HEK293 (cell line): ENCODE measurements around the gene FLYWCH1.

Experiments used
- GLI4 ChIP-seq: fragments of 450-650 bp; formaldehyde crosslinking; IDR thresholded peaks from 2 replicates; pipeline ENCODE4 v1.5.1; 2016; ENCODE audit warnings: missing biosample characterization, missing genetic modification characterization
- KLF10 ChIP-seq: fragments of 450-650 bp; IDR thresholded peaks from 2 replicates; pipeline ENCODE4 v1.5.1; 2018; ENCODE audit warnings: missing biosample characterization, mild to moderate bottlenecking, missing genetic modification characterization
- KLF16 ChIP-seq: fragments of 450-650 bp; formaldehyde crosslinking; IDR thresholded peaks from 2 replicates; pipeline ENCODE4 v1.5.1; 2017; ENCODE audit warnings: missing biosample characterization, missing genetic modification characterization
- PRDM2 ChIP-seq: fragments of 450-650 bp; formaldehyde crosslinking; IDR thresholded peaks from 2 replicates; pipeline ENCODE4 v1.5.1; 2016; ENCODE audit warnings: missing biosample characterization, missing genetic modification characterization, borderline replicate concordance
- SP3 ChIP-seq: fragments of 450-650 bp; formaldehyde crosslinking; IDR thresholded peaks from 2 replicates; pipeline ENCODE4 v1.5.1; 2016; ENCODE audit warnings: missing biosample characterization, missing genetic modification characterization
- TRIM28 ChIP-seq: IDR thresholded peaks from 2 replicates; pipeline ENCODE4 v1.6.1; 2011; ENCODE audit warnings: low read length, control low read depth, borderline replicate concordance
- YY1 ChIP-seq: fragments of 450-650 bp; formaldehyde crosslinking; IDR thresholded peaks from 2 replicates; pipeline ENCODE4 v1.5.1; 2018; ENCODE audit warnings: missing biosample characterization, missing genetic modification characterization
- YY2 ChIP-seq: fragments of 450-650 bp; formaldehyde crosslinking; IDR thresholded peaks from 2 replicates; pipeline ENCODE4 v1.5.1; 2016; ENCODE audit warnings: missing biosample characterization, missing genetic modification characterization
- ZBTB20 ChIP-seq: fragments of 450-650 bp; formaldehyde crosslinking; IDR thresholded peaks from 2 replicates; pipeline ENCODE4 v1.5.1; 2016; ENCODE audit warnings: missing biosample characterization, missing genetic modification characterization
- ZFP3 ChIP-seq: fragments of 450-650 bp; formaldehyde crosslinking; IDR thresholded peaks from 2 replicates; pipeline ENCODE4 v1.5.1; 2016; ENCODE audit warnings: low read depth, missing biosample characterization, missing genetic modification characterization
- ZFP37 ChIP-seq: fragments of 450-650 bp; formaldehyde crosslinking; IDR thresholded peaks from 2 replicates; pipeline ENCODE4 v1.5.1; 2016; ENCODE audit warnings: missing biosample characterization, missing genetic modification characterization
- ZFP69B ChIP-seq: fragments of 450-650 bp; formaldehyde crosslinking; IDR thresholded peaks from 2 replicates; pipeline ENCODE4 v1.5.1; 2016; ENCODE audit warnings: missing biosample characterization, missing genetic modification characterization
- ZNF133 ChIP-seq: fragments of 450-650 bp; formaldehyde crosslinking; IDR thresholded peaks from 2 replicates; pipeline ENCODE4 v1.5.1; 2016; ENCODE audit warnings: missing biosample characterization, missing genetic modification characterization
- ZNF138 ChIP-seq: fragments of 450-650 bp; formaldehyde crosslinking; IDR thresholded peaks from 2 replicates; pipeline ENCODE4 v1.5.1; 2016; ENCODE audit warnings: missing biosample characterization, missing genetic modification characterization, borderline replicate concordance
- ZNF140 ChIP-seq: fragments of 450-650 bp; formaldehyde crosslinking; IDR thresholded peaks from 2 replicates; pipeline ENCODE4 v1.5.1; 2016; ENCODE audit warnings: missing biosample characterization, missing genetic modification characterization
- ZNF148 ChIP-seq: fragments of 450-650 bp; formaldehyde crosslinking; IDR thresholded peaks from 2 replicates; pipeline ENCODE4 v1.5.0; 2017; ENCODE audit warnings: missing biosample characterization, missing genetic modification characterization, borderline replicate concordance
- ZNF202 ChIP-seq: fragments of 450-650 bp; formaldehyde crosslinking; IDR thresholded peaks from 2 replicates; pipeline ENCODE4 v1.5.1; 2016; ENCODE audit warnings: missing biosample characterization, missing genetic modification characterization, borderline replicate concordance
- ZNF266 ChIP-seq: fragments of 450-650 bp; formaldehyde crosslinking; IDR thresholded peaks from 2 replicates; pipeline ENCODE4 v1.5.1; 2016; ENCODE audit warnings: missing biosample characterization, missing genetic modification characterization, low read depth
- ZNF302 ChIP-seq: fragments of 450-650 bp; formaldehyde crosslinking; IDR thresholded peaks from 2 replicates; pipeline ENCODE4 v1.5.1; 2016; ENCODE audit warnings: missing biosample characterization, missing genetic modification characterization, low read depth
- ZNF324 ChIP-seq: fragments of 450-650 bp; formaldehyde crosslinking; IDR thresholded peaks from 2 replicates; pipeline ENCODE4 v1.5.1; 2016; ENCODE audit warnings: missing biosample characterization, missing genetic modification characterization
- ZNF394 ChIP-seq: fragments of 450-650 bp; formaldehyde crosslinking; IDR thresholded peaks from 2 replicates; pipeline ENCODE4 v1.5.1; 2016; ENCODE audit warnings: missing biosample characterization, missing genetic modification characterization, mild to moderate bottlenecking, moderate library complexity, borderline replicate concordance
- ZNF416 ChIP-seq: fragments of 450-650 bp; formaldehyde crosslinking; IDR thresholded peaks from 2 replicates; pipeline ENCODE4 v1.5.1; 2016; ENCODE audit warnings: missing biosample characterization, missing genetic modification characterization
- ZNF48 ChIP-seq: fragments of 450-650 bp; formaldehyde crosslinking; IDR thresholded peaks from 2 replicates; pipeline ENCODE4 v1.5.1; 2016; ENCODE audit warnings: missing biosample characterization, missing genetic modification characterization
- ZNF544 ChIP-seq: fragments of 450-650 bp; formaldehyde crosslinking; IDR thresholded peaks from 2 replicates; pipeline ENCODE4 v1.5.0; 2017; ENCODE audit warnings: missing biosample characterization, missing genetic modification characterization
- ZNF548 ChIP-seq: fragments of 450-650 bp; formaldehyde crosslinking; IDR thresholded peaks from 2 replicates; pipeline ENCODE4 v1.5.1; 2016; ENCODE audit warnings: missing biosample characterization, missing genetic modification characterization
- ZNF549 ChIP-seq: fragments of 450-650 bp; IDR thresholded peaks from 2 replicates; pipeline ENCODE4 v1.5.1; 2018; ENCODE audit warnings: missing biosample characterization, missing genetic modification characterization, mild to moderate bottlenecking, inconsistent platforms, moderate library complexity
- ZNF585B ChIP-seq: fragments of 450-650 bp; formaldehyde crosslinking; IDR thresholded peaks from 2 replicates; pipeline ENCODE4 v1.5.1; 2016; ENCODE audit warnings: missing biosample characterization, missing genetic modification characterization
- ZNF621 ChIP-seq: fragments of 450-650 bp; formaldehyde crosslinking; IDR thresholded peaks from 2 replicates; pipeline ENCODE4 v1.5.1; 2017; ENCODE audit warnings: missing biosample characterization, missing genetic modification characterization
- ZNF626 ChIP-seq: fragments of 450-650 bp; sonication (Bioruptor Pico); formaldehyde crosslinking; IDR thresholded peaks from 2 replicates; pipeline ENCODE4 v1.5.1; 2018; ENCODE audit warnings: missing biosample characterization, missing genetic modification characterization, inconsistent platforms
- ZNF654 ChIP-seq: fragments of 450-650 bp; formaldehyde crosslinking; IDR thresholded peaks from 2 replicates; pipeline ENCODE4 v1.5.1; 2016; ENCODE audit warnings: low read depth, missing biosample characterization, missing genetic modification characterization
- ZNF843 ChIP-seq: fragments of 450-650 bp; formaldehyde crosslinking; IDR thresholded peaks from 2 replicates; pipeline ENCODE4 v1.5.1; 2016; ENCODE audit warnings: missing biosample characterization, missing genetic modification characterization
- ZSCAN16 ChIP-seq: fragments of 450-650 bp; formaldehyde crosslinking; IDR thresholded peaks from 2 replicates; pipeline ENCODE4 v1.5.1; 2016; ENCODE audit warnings: missing biosample characterization, missing genetic modification characterization
- ZSCAN18 ChIP-seq: fragments of 450-650 bp; formaldehyde crosslinking; IDR thresholded peaks from 2 replicates; pipeline ENCODE4 v1.5.1; 2016; ENCODE audit warnings: missing biosample characterization, missing genetic modification characterization

Gene FLYWCH1

GRCh38 chr16:2912330-2913199, 834 bp downstream of the FLYWCH1 start (continued):
- no peak for TF ChIP-seq PRDM2 (tag by site-specific recombination)
- TF ChIP-seq GLI4 (tag by site-specific recombination) = no peak
- no peak for TF ChIP-seq YY2 (tag by site-specific recombination)
- TF ChIP-seq ZNF544 (tag by site-specific recombination) = no peak
- TF ChIP-seq ZSCAN18 (tag by site-specific recombination) = no peak
- TF ChIP-seq ZSCAN16 (tag by site-specific recombination) = no peak
- no peak for TF ChIP-seq ZNF148 (tag by site-specific recombination)
- TF ChIP-seq SP3 (tag by site-specific recombination) = no peak
- TF ChIP-seq ZFP37 (tag by site-specific recombination) = 0 out of 2 replicates have a peak, but pooled peaks have one; percentile 40
- no peak for TF ChIP-seq ZNF394 (tag by site-specific recombination)
- no peak for TF ChIP-seq ZNF626 (tag by site-specific recombination)
- TF ChIP-seq ZNF140 (tag by site-specific recombination) = no peak
- TF ChIP-seq ZNF324 (tag by site-specific recombination) = no peak
- TF ChIP-seq ZNF548 (tag by site-specific recombination) = no peak
- TF ChIP-seq TRIM28 = no peak
- TF ChIP-seq ZBTB20 (tag by site-specific recombination) = no peak
- no peak for TF ChIP-seq ZFP69B (tag by site-specific recombination)
- no peak for TF ChIP-seq ZNF48
- no peak for TF ChIP-seq ZNF138 (tag by site-specific recombination)
- TF ChIP-seq ZNF843 = no peak
- no peak for TF ChIP-seq ZNF133 (tag by site-specific recombination)
- peak; percentile 23; the same call in 1 of the 2 replicates for TF ChIP-seq KLF16 (tag by site-specific recombination)
- TF ChIP-seq ZNF302 (tag by site-specific recombination) = no peak
- TF ChIP-seq ZNF654 (tag by site-specific recombination) = no peak
- TF ChIP-seq ZNF549 (tag by site-specific recombination) = no peak
- no peak for TF ChIP-seq ZFP3 (tag by site-specific recombination)
- 0 out of 2 replicates have a peak, but pooled peaks have one; percentile 15 for TF ChIP-seq KLF10 (tag by site-specific recombination)
- no peak for TF ChIP-seq ZNF621 (tag by site-specific recombination)
- TF ChIP-seq ZNF266 (tag by site-specific recombination) = no peak
- TF ChIP-seq YY1 (tag by site-specific recombination) = no peak
- no peak for TF ChIP-seq ZNF585B (tag by site-specific recombination)
- no peak for TF ChIP-seq ZNF202 (tag by site-specific recombination)
- TF ChIP-seq ZNF416 (tag by site-specific recombination) = no peak
